ENCODE results near the gene ZBTB20.
A peak's percentile ranks its signal among the peaks of the same experiment; 100 is the strongest.

The ZBTB20 gene

GRCh38 chr3:114427285-114428043 is 719.6 kb downstream of the ZBTB20 start:
- DNase-seq = no peak

- no peak for DNase-seq
These were observed 722.8 kb downstream of the ZBTB20 start for GRCh38 chr3:114424337-114424736.

GRCh38 chr3:114421204-114421603 is 725.9 kb downstream of the ZBTB20 start:
- no peak for DNase-seq

- DNase-seq = no peak
These were observed 727.0 kb downstream of the ZBTB20 start for GRCh38 chr3:114420072-114420471.

- DNase-seq = peak; percentile 11
These were observed 728.2 kb downstream of the ZBTB20 start for GRCh38 chr3:114418724-114419543.

- DNase-seq = no peak
These were observed 729.0 kb downstream of the ZBTB20 start for GRCh38 chr3:114418107-114418506.

- no peak for DNase-seq
These were observed 729.4 kb downstream of the ZBTB20 start for GRCh38 chr3:114417675-114418074.

GRCh38 chr3:114417265-114417664 is 729.8 kb downstream of the ZBTB20 start:
- no peak for DNase-seq

GRCh38 chr3:114411811-114412803 is 735.0 kb downstream of the ZBTB20 start:
- no peak for DNase-seq

- no peak for DNase-seq
These were observed 735.9 kb downstream of the ZBTB20 start for GRCh38 chr3:114411190-114411668.

- peak; percentile 86 for DNase-seq
These were observed 738.1 kb downstream of the ZBTB20 start for GRCh38 chr3:114408736-114409670.

- DNase-seq = no peak
These were observed 740.2 kb downstream of the ZBTB20 start for GRCh38 chr3:114406922-114407321.

- DNase-seq = no peak
These were observed 740.8 kb downstream of the ZBTB20 start for GRCh38 chr3:114406286-114406685.

- no peak for DNase-seq
These were observed 741.7 kb downstream of the ZBTB20 start for GRCh38 chr3:114405202-114405990.

GRCh38 chr3:114404590-114404989 is 742.5 kb downstream of the ZBTB20 start:
- DNase-seq = no peak

- DNase-seq = no peak
These were observed 744.2 kb downstream of the ZBTB20 start for GRCh38 chr3:114402838-114403237.

GRCh38 chr3:114401346-114401745 is 745.7 kb downstream of the ZBTB20 start:
- no peak for DNase-seq

- DNase-seq = peak; percentile 24
These were observed 746.7 kb downstream of the ZBTB20 start for GRCh38 chr3:114400371-114400770.

- no peak for DNase-seq
These were observed 752.5 kb downstream of the ZBTB20 start for GRCh38 chr3:114394551-114394950.

- peak; percentile 25 for DNase-seq
These were observed 753.6 kb downstream of the ZBTB20 start for GRCh38 chr3:114393367-114394072.

All from DMS79 treated with DMSO at 0.1 percent for 48 hours (cell line).